GM12875 (cell line): ENCODE data around the gene LGALS9.
A peak's percentile ranks its signal among the peaks of the same experiment; 100 is the strongest.
"Not testable (repeated sequence)": the region's sequence is repeated elsewhere in the genome, so short reads cannot be mapped to it uniquely, and the experiment has no call there.

Source experiments
- H3K4me3 ChIP-seq: one replicate; pipeline ENCODE4 v1.5.1; 2011; ENCODE audit warnings: low read depth, low read length, control low read depth
- CTCF ChIP-seq: IDR thresholded peaks from 2 replicates; pipeline ENCODE4 v1.5.1; 2011; ENCODE audit warnings: low read depth, mild to moderate bottlenecking, control low read depth, inconsistent platforms, low read length, moderate library complexity, borderline replicate concordance; ENCODE audit not compliant: insufficient read depth

LGALS9 gene

GRCh38 chr17:27649929-27650328, 18.9 kb downstream of the LGALS9 start:
- H3K4me3 ChIP-seq = no peak overlapping the region
- no peak for TF ChIP-seq CTCF

- no peak for TF ChIP-seq CTCF
- H3K4me3 ChIP-seq = no peak overlapping the region
Measured at GRCh38 chr17:27650836-27651235, 19.8 kb downstream of the LGALS9 start.

- H3K4me3 ChIP-seq = no peak overlapping the region
Measured at GRCh38 chr17:27651411-27652345, 20.7 kb downstream of the LGALS9 start.

GRCh38 chr17:27653449-27653971, 22.5 kb downstream of the LGALS9 start:
- H3K4me3 ChIP-seq = not testable (repeated sequence)

More at GRCh38 chr17:27651411-27652345, 20.7 kb downstream of the LGALS9 start:
- TF ChIP-seq CTCF = peak; percentile 66

- H3K4me3 ChIP-seq = no peak overlapping the region
Measured at GRCh38 chr17:27654136-27654535, 23.1 kb downstream of the LGALS9 start.

GRCh38 chr17:27654654-27655524, 23.9 kb downstream of the LGALS9 start:
- H3K4me3 ChIP-seq = no peak overlapping the region

More at GRCh38 chr17:27654136-27654535, 23.1 kb downstream of the LGALS9 start:
- no peak for TF ChIP-seq CTCF

GRCh38 chr17:27655525-27656111, 24.6 kb downstream of the LGALS9 start:
- not testable (repeated sequence) for H3K4me3 ChIP-seq

More at GRCh38 chr17:27654654-27655524, 23.9 kb downstream of the LGALS9 start:
- TF ChIP-seq CTCF = peak; percentile 83

GRCh38 chr17:27656620-27657019, 25.6 kb downstream of the LGALS9 start:
- not testable (repeated sequence) for H3K4me3 ChIP-seq
